ENCODE results near the gene PPRC1. TPM values are rescaled to one million over a fixed set of nuclear protein-coding genes. Genes with fewer than 3 reads are reported as not detected.
"Not testable (repeated sequence)": the region's sequence is repeated elsewhere in the genome, so short reads cannot be mapped to it uniquely, and the experiment has no call there.

Gene PPRC1
- total RNA-seq, 1 experiment from 2014 or later, result 14.7 TPM

- DNase-seq (ENCODE audit: low read depth), result not testable (repeated sequence)
Measured at GRCh38 chr10:102188941-102189898, 56.4 kb downstream of the PPRC1 start.

GRCh38 chr10:102191956-102192355 is 59.1 kb downstream of the PPRC1 start:
- DNase-seq (ENCODE audit: low read depth), result no peak

- peak; percentile 42 for DNase-seq (ENCODE audit: low read depth)
Measured at GRCh38 chr10:102195296-102195870, 62.5 kb downstream of the PPRC1 start.

- no peak for DNase-seq (ENCODE audit: low read depth)
Measured at GRCh38 chr10:102196893-102197292, 64.1 kb downstream of the PPRC1 start.

GRCh38 chr10:102198027-102198426 is 65.2 kb downstream of the PPRC1 start:
- DNase-seq (ENCODE audit: low read depth), result no peak

Other genes starting within 250 kb of the PPRC1 start
- gene ARMH3, start 76.9 kb upstream of the PPRC1 start, total RNA-seq (2014; rRNA removed; shearing (Covaris generic)), result 6.9 and 13.0 TPM in 2 replicates
- gene HPS6, start 67.7 kb upstream of the PPRC1 start, total RNA-seq (2014; rRNA removed; shearing (Covaris generic)), result 10.6 and 19.8 TPM in 2 replicates
- gene LDB1, start 12.7 kb upstream of the PPRC1 start, total RNA-seq (2014; rRNA removed; shearing (Covaris generic)), result 19.2 and 25.0 TPM in 2 replicates
- 50.7 and 63.0 TPM in 2 replicates for gene NOLC1, start 19.3 kb downstream of the PPRC1 start, total RNA-seq (2014; rRNA removed; shearing (Covaris generic))
- 0.17 and 0.27 TPM in 2 replicates for gene ELOVL3, start 93.3 kb downstream of the PPRC1 start, total RNA-seq (2014; rRNA removed; shearing (Covaris generic))
- gene PITX3, start 108.5 kb downstream of the PPRC1 start, total RNA-seq (2014; rRNA removed; shearing (Covaris generic)), result not detected in 2 replicates
- gene GBF1, start 112.5 kb downstream of the PPRC1 start, total RNA-seq (2014; rRNA removed; shearing (Covaris generic)), result 34.4 and 54.7 TPM in 2 replicates